Endometrial microvascular endothelial cells (primary cell): ENCODE results near the gene EOLA2. TPM values are rescaled to one million over a fixed set of nuclear protein-coding genes. Genes with fewer than 3 reads are reported as not detected.
"Not testable (repeated sequence)": the region's sequence is repeated elsewhere in the genome, so short reads cannot be mapped to it uniquely, and the experiment has no call there.

ENCODE experiments used
- in situ Hi-C: cut with HindIII; loops from 2 replicates; pipeline ENCODE4 v1.10.0; 2017; ENCODE audit warnings: low sequenced_read_pairs, low pct_unique_long_range_greater_than_20kb; ENCODE audit errors: inconsistent ontology term
- total RNA-seq: library from RNA; depleted of rRNA; stranded (reverse); fragments of >200 nt; gene quantifications from one replicate; pipeline ENCODE4 v1.2.3, GENCODE V29; 2015; ENCODE audit errors: inconsistent ontology term

The EOLA2 gene
- total RNA-seq, 1 donor from 2014 or later, result 38.8 TPM

GRCh38 chrX:149890828-149891227 is 47.5 kb downstream of the EOLA2 start:
- in situ Hi-C loops, result not testable (repeated sequence)

Other genes starting within 250 kb of the EOLA2 start
- gene MAGEA11, start 226.4 kb downstream of the EOLA2 start, total RNA-seq, result not detected
- not detected for gene HSFX1, start 164.4 kb downstream of the EOLA2 start, total RNA-seq
- not detected for gene MAGEA9, start 156.6 kb downstream of the EOLA2 start, total RNA-seq
- gene MAGEA8, start 57.3 kb downstream of the EOLA2 start, total RNA-seq, result not detected
- not detected for gene HSFX4, start 8.9 kb downstream of the EOLA2 start, total RNA-seq